ENCODE measurements around the gene KNDC1.

KNDC1 gene

DNA sequence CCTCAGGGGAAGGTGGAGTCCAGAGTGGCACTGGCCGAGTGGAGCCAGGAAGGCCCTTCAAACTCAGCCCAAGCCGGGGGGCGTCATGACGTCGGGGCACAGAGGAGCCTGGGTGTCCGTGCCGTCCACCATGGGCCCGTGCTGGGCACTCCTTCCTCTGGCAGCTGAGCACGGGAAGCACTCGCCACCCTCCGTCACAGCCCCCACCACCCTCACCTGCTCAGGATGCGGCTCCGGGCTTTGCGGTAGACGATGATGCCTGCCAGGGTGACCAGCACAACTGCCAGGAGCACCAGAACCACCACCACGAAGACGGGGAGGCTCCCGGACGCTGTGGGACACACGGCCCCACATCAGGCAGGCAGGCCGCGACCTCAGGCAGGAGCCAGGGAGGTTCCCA lies 108.5 kb downstream of the KNDC1 start:
- no peak for TF ChIP-seq CTCF (IDR thresholded peaks at IDR 0.05; ENCODE audit: insufficient read depth, low read length, missing control alignments)
- ChIA-PET CTCF (interaction anchor here (0.9 to 1.0 kb wide), 2 partner anchors 50 to 61 kb away, joined by 3 read pairs; no protein-coding TSS in a partner anchor), POLR2A (no interaction called here)
- DNase-seq (ENCODE audit: low read depth, low spot score) = no peak
- H3K4me3 ChIP-seq (ENCODE audit: low read depth, low read length) = no peak overlapping the region

- no peak for TF ChIP-seq CTCF (IDR thresholded peaks at IDR 0.05; ENCODE audit: insufficient read depth, low read length, missing control alignments)
- CTCF ChIA-PET = interaction anchor here (0.9 to 1.0 kb wide), 2 partner anchors 49 to 60 kb away, joined by 3 read pairs; no protein-coding TSS in a partner anchor
- no peak for DNase-seq (ENCODE audit: low read depth, low spot score)
- POLR2A ChIA-PET = no interaction called here
- H3K4me3 ChIP-seq (ENCODE audit: low read depth, low read length) = no peak overlapping the region
Measured at GRCh38 chr10:133269367-133269766, 109.3 kb downstream of the KNDC1 start.

GRCh38 chr10:133270204-133270603 lies 110.2 kb downstream of the KNDC1 start:
- ChIA-PET POLR2A (no interaction called here), CTCF (interaction anchor here (1.3 kb wide), 1 partner anchor 127 kb away, joined by 4 read pairs; no protein-coding TSS in a partner anchor)
- TF ChIP-seq CTCF (IDR thresholded peaks at IDR 0.05; ENCODE audit: insufficient read depth, low read length, missing control alignments) = no peak
- DNase-seq (ENCODE audit: low read depth, low spot score) = no peak
- no peak overlapping the region for H3K4me3 ChIP-seq (ENCODE audit: low read depth, low read length)

- no peak for TF ChIP-seq CTCF (IDR thresholded peaks at IDR 0.05; ENCODE audit: insufficient read depth, low read length, missing control alignments)
- CTCF ChIA-PET = interaction anchor here (1.3 kb wide), 1 partner anchor 127 kb away, joined by 4 read pairs; no protein-coding TSS in a partner anchor
Measured at GRCh38 chr10:133270773-133271297, 110.8 kb downstream of the KNDC1 start.

GRCh38 chr10:133271521-133272300 lies 111.7 kb downstream of the KNDC1 start:
- POLR2A ChIA-PET = no interaction called here
- CTCF ChIA-PET = no interaction called here

More at GRCh38 chr10:133270773-133271297, 110.8 kb downstream of the KNDC1 start:
- POLR2A ChIA-PET = no interaction called here
- H3K4me3 ChIP-seq (ENCODE audit: low read depth, low read length) = no peak overlapping the region
- DNase-seq (ENCODE audit: low read depth, low spot score) = no peak

More at GRCh38 chr10:133271521-133272300, 111.7 kb downstream of the KNDC1 start:
- TF ChIP-seq CTCF (IDR thresholded peaks at IDR 0.05; ENCODE audit: insufficient read depth, low read length, missing control alignments) = no peak
- H3K4me3 ChIP-seq (ENCODE audit: low read depth, low read length) = no peak overlapping the region
- no peak for DNase-seq (ENCODE audit: low read depth, low spot score)
